GM20000 (cell line): Measurements from ENCODE around the gene KCNG2.

ENCODE experiments used
- DNase-seq: peaks from one replicate; pipeline ENCODE4 v3.0.0; 2012; ENCODE audit warnings: low spot score
- CTCF ChIP-seq: IDR thresholded peaks from 2 replicates; pipeline ENCODE4 v1.5.1; 2012; ENCODE audit warnings: mild to moderate bottlenecking, control low read depth; ENCODE audit errors: extremely low read depth, missing control alignments

KCNG2 gene

DNA sequence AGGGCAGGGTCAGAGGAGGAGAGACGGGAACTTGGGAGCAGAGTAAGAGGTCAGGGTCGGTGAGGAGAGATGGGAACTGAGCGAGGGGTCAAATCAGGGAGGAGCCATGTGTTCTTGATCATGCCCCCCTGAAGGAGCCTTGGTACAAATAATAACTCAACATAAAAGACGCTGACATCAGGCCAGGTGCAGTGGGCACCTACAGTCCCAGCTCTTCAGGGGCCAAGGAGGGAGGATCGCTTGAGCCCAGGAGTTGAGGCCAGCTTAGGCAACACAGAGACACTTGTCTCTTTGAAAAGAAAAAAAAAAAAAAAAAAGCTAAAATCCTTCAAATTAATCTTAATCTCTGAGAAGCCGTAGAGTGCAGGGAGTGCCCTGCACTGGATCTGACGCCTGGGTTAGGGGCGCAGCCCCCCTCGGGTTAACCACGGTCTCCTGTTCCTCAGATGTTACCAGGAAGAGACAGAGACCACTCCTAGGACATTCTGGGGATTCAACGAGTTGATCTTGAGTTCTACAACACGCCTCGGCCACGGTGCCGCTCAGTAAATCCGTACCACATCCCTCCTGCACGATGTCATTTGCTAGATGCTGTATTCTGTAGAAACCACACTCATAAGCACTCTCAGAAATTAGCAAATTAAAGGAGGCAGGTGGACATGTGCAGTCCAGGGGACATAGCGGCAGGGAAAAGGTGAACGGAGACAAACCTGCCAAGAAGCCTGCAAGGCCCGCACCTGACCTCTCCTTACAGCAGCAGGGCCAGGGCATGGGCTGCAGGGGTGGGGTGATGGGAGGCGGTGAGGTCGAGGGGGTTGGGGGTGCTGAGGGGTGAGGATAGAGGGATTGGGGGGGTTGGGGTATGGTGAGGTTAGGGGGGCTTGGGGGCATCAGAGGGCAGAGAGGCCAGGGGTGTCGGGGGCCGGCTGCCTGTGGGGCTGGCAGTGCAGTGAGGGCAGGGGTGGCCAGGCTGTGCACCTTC is 124.5 kb downstream of the KCNG2 start:
- TF ChIP-seq CTCF = no peak
- no peak for DNase-seq

DNA sequence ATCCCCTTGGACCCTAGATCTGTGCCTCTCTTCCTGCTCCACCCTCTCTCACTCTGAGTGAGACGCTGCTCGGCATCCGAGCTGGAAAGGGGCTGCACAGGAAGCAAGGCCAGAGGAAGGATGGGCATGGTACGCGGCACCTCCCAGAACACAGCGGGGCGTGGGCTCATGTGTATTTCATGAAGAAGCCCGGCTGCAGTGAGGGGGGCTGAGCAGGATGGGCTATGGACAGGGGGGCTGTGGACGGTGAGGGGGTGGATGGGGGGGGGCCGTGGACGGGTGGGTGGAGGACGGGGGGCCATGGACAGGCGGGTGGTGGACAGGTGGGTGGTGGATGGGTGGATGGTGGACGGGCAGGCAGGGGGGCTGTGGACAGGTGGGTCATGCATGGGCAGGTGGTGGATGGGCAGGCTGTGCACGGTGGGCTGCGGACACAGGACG is 125.3 kb downstream of the KCNG2 start:
- TF ChIP-seq CTCF = no peak
- no peak for DNase-seq

DNA sequence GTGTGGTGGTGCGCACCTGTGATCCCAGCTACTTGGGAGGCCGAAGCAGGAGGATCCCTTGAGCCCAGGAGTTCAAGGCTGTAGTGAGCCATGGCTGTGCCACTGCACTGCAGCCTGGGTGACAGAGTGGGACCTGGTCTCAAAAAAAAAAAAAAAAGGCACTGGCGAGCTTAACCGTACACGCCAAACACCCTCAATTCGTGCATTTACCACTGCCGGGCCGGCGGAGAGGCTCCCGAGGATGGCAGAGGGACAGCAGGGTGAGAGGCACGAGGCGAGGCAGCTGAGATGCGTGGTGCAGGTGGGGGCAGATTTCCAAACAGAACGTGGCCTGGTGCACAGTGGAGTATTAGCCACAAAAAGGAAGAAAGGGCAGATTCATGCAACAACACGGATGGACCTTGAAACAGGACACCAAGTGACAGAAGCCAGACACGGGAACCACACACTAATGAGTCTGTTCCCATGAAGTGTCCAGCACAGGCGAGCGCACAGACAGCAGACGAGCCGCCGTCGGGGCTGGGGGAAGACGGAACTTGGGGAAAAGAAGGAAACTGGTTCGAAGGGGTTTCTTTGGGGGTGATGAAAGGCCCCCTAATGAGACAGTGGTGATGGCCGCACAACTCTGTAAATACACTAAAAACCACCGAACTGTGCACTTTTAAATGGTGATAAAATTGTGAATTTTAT is 126.3 kb downstream of the KCNG2 start:
- DNase-seq = no peak
- no peak for TF ChIP-seq CTCF

DNA sequence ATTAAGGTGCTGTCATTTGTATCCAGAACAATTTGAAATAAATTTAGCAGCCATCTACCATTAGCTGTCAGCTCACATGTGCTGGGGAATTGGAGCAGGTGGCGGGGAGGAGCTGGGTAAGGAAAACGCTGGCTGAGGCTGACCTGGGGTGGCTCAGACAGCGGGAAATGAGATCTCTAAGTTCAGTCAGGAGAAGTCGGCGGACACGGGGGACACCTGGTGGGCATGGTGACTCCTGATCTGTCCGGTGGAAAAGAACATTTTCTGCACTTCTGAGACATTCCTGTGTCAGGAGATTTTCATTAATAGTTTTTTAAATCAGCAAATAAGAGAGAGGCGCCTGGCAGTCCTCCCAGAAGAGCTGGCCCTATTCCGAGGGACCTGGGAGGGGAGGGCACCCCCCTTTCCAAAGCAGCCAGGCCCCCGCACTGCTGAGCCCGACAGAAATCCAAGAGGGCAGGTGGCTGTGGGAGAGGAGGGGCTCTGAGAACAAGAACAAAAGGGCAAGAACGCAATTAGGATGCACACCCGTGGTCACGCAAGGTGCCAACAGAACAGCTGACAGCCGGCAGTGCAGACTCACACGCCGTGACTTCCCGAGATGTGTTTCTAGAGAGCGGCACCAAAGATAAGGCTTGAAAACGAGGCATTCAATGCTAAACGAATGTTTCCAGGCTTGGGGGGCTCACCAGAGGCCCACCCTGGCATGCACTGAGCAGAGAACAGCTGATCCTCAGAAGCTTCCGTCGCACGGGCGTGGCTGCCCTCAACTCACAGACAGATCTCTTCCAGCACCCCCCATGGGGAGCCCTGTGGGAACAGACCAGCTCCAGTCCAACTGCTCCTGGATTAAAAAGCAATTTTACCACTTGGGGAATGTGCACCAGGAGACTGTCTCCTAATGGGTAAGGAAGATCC is 127.3 kb downstream of the KCNG2 start:
- DNase-seq = no peak
- no peak for TF ChIP-seq CTCF

DNA sequence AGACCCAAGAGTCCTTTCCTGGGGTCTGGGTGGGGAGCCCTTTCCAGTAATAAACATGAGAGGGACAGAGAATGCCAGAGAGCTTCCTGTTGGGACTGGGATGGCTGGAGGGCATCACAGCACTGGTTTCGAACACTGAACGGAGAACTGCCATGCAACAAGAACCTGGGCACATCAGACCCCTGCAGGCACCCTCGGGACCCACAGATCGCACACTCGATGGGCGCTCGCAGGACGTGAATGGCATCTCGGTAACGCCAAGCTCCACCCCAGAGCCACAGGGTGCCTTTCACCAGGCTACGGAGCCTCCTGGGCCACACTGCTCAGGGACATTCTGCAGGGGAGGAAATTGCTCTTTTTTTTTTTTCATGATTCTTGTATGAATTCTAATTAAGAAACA is 128.6 kb downstream of the KCNG2 start:
- no peak for DNase-seq
- no peak for TF ChIP-seq CTCF

DNA sequence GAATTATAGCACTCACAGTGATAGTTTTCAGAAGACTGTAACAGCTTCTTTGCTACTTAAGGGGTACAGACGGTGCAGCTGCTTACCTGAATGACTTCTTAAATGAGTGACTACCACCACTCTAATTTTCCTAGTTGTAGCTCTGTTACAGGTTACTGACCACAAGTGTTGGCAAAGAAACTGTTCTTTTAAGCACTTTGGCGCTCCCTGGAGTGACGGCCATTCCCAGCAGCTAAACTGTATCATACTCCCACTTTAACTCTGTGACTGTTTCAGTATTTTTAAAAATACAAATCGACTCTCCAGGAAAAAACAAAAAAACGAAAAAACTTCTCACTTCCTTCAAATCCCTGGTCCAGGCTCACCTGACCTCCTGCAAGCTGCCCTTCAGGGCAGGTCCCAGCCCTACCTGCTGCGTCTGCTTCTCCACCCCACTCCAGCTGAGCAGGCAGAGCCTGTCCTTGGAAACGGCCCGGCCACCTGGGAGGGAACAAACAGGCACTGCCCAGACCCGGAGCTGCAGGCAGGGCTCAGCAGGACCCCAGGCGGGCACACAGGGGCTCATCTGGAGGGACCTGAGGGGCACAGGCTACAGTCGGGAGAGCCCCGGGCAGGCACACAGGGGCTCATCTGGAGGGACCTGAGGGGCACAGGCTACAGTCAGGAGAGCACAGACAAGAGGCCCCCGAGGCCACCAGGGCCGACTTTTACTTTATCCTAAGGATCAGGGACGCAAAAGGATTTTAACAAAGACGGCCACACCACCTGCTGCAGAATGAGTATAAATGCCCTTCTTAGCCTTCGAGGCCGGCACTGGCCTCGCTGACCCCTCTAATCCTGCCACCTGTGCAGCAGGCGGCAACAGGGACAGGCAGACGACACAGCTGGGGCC is 129.2 kb downstream of the KCNG2 start:
- DNase-seq = no peak
- TF ChIP-seq CTCF = no peak
